Heart left ventricle (tissue), 13 donors: Measurements from ENCODE around the gene NPHS1.

ENCODE experiments used
- POLR2A ChIP-seq, 2 donors: fragments of 450-650 bp; IDR thresholded peaks; one replicate each; pipeline ENCODE4 v1.6.1; 2017; ENCODE audit warnings: antibody characterized with exemption in 2 of 2, mild to moderate bottlenecking in 2 of 2, moderate library complexity in 2 of 2
- TF ChIP-seq, protein P1 (sequence below), 12 donors: fragments of 200-600 bp; sonication (generic) in 4 of 12; IDR thresholded peaks; one replicate each; pipeline versions ENCODE4 v1.5.0 to v1.8.0; 2018 to 2022; ENCODE audit warnings: antibody characterized with exemption in 12 of 12, mild to moderate bottlenecking in 5 of 12
- donor health status: ischemic (EF 13 %, LVEDD 7.1; RV severe dilation, severe dysfunction).
- donor health status: DM: no; HTN: yes; CAD: no.
- donor health status: DM: no; HTN: no; CAD: no.
- donor health status: ischemic (EF 25% LVEDD 6.9; RV normal size, moderate dysfunction).
- donor health status: ischemic (EF 25% LVEDD 5.7; RV mildly dilated, moderate dysfunction).
- donor health status: ischemic (EF 35%, LVEDD 5.7; RV mildly dilated, moderate dysfunction).
- donor health status: nonischemic (EF 11% LVEDD 7.7; RV severe dilation, severe dysfunction).
- donor health status: DM: yes; HTN: yes; CAD: no.
- donor health status: PGD.
- donor health status: ischemic (EF 29% LVEDD 5.4; RV normal size, mild dysfunction).
- donor health status: nonischemic (EF 23%, LVEDD 6.1; RV moderate dilation, normal function).

DNA sequence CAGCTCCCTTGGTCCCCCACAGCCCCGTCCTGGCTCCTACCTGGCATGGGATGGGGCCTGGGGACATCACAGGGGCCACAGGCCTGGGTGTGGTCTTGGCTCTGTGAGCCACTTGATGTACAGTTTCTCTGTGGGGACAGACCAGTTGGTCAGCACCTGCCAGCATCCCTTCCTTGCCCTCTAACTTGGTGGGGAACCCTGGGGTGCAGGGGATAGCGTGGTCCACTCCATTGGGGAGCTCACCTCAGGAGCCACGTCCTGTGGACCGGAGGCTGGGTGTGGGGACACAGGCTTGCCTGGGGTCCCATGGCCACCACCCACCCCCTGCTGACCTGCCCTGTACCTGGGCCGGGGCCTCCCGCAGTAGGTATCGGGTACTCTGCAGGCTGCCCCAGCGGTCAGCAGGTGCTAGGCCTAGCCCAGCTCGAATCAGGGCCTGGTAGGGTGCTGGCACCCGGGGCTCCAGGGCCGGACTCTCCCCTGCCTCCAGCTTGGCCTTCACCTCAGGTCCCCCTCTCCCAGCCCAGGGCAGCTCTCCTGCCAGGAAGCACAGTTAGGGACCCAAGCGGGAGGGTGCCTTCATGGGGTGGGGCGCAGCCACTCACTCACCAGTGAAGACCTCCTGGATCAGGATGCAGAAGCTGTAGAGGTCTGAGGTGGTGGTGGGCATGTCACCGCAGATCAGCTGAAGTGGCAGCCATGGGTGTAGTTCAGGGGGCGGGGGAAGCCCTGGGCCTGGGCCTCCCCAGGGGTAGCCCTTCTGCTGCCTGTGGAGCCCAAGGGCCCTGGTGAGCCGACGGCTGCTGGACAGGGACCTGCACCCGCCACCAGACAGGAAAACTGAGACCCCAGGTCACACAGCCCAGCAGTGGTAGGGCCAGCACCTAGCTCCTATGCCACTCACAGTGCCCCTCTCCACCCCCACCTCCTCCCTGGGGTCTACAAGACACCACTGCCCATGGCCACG, 62.0 kb downstream of the NPHS1 start:
- TF ChIP-seq, protein P1, sequence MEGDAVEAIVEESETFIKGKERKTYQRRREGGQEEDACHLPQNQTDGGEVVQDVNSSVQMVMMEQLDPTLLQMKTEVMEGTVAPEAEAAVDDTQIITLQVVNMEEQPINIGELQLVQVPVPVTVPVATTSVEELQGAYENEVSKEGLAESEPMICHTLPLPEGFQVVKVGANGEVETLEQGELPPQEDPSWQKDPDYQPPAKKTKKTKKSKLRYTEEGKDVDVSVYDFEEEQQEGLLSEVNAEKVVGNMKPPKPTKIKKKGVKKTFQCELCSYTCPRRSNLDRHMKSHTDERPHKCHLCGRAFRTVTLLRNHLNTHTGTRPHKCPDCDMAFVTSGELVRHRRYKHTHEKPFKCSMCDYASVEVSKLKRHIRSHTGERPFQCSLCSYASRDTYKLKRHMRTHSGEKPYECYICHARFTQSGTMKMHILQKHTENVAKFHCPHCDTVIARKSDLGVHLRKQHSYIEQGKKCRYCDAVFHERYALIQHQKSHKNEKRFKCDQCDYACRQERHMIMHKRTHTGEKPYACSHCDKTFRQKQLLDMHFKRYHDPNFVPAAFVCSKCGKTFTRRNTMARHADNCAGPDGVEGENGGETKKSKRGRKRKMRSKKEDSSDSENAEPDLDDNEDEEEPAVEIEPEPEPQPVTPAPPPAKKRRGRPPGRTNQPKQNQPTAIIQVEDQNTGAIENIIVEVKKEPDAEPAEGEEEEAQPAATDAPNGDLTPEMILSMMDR (IDR thresholded peaks at IDR 0.05) = no peak
- TF ChIP-seq POLR2A (IDR thresholded peaks at IDR 0.05) = no peak
